HG03025 (cell line): Measurements from ENCODE around the gene FAXDC2.

Experiments
- ATAC-seq: cut with Tn5 transposase; IDR thresholded peaks from one replicate; pipeline ENCODE4 v1.9.1; 2021; ENCODE audit warnings: mild to moderate bottlenecking, moderate library complexity; ENCODE audit not compliant: unreplicated experiment, low FRiP score

The FAXDC2 gene, protein sequence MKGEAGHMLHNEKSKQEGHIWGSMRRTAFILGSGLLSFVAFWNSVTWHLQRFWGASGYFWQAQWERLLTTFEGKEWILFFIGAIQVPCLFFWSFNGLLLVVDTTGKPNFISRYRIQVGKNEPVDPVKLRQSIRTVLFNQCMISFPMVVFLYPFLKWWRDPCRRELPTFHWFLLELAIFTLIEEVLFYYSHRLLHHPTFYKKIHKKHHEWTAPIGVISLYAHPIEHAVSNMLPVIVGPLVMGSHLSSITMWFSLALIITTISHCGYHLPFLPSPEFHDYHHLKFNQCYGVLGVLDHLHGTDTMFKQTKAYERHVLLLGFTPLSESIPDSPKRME

DNA sequence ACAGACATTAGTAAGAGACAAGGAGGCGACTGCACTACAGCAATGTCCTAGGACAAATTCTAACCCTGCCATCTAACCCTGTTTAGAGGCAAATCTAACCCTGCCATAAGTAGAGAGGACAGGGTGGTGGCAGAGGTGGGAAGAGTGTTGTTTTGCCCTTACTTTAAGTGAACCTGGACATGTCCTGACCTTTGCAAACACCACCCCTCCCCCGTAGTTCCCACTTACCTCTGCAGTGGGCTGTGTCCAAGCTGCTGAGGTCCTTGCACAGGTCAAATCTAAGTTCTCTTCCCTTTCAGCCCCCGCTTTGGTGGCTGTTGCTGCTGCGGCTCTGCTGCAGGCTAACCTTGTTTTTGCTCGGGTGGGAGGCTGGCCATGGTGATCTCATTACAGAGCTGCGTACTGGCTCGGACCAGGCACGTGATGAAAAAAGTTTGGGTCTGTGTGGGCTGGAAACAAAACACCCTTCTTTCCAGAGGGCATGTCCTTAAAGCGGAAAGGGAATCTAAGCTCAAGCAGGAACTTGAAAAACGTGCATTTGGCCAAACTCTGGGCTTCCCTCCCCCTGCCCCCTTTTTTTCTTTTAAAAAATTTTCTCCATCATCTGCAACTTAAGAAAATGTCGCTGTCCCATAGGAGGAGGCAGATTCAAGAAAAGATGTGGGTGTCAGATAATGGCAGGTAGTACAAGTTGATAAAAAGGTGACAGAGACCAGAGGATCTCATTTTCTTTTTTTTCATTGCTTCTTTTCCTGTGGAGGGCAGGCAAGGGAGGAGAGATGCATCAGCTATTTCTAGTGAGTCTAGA is at the start of gene FAXDC2:
FAXDC2 (minus strand) TSS at position 349 of the 808 bp plus-strand sequence. CDS start 12,425 bp downstream, outside the sequence.
- ATAC-seq: no peak

- no peak for ATAC-seq
These were observed 49.7 kb upstream of the FAXDC2 start for GRCh38 chr5:154900066-154900465.

- ATAC-seq: no peak
These were observed 48.9 kb upstream of the FAXDC2 start for GRCh38 chr5:154899151-154899816.

DNA sequence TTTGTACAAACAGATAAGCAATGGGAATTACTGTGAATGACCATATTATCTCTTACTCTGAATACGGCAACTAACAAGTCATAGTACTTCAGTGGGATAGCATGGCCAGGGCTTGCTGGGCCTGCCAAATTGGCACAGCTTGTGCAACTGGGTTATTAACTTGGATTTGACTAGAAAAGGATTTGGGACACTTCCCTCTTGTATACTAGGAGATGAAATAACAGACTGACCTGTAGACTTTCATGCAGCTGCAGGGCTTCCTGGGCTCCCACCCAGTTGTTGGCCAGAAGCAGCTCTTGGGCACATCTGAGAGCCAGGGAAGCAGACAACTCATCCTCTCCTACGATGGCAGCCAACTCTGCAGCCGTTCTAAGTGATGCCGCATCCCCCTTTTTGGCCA is 47.8 kb upstream of the FAXDC2 start:
- ATAC-seq: no peak

- no peak for ATAC-seq
These were observed 46.3 kb upstream of the FAXDC2 start for GRCh38 chr5:154896562-154897165.

GRCh38 chr5:154895606-154896561 is 45.5 kb upstream of the FAXDC2 start:
- ATAC-seq: no peak

DNA sequence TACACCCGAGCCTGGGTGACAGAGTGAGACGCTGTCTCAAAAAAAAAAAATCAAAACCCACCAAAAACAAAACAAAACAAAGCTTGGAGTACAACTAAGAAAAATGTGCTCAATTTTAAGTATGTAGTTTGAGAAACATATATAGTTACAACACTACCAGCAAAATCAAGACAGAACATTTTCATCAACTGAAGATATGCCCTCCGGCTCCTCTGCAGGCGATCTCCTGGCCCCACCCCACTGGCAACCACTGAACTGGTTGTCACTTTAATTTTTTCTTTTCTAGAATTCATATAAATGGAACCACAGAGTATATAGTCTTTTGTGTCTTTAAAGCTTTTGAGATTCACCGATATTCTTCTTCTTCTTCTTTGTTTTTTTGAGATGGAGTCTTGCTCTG is 43.0 kb upstream of the FAXDC2 start:
- no peak for ATAC-seq

DNA sequence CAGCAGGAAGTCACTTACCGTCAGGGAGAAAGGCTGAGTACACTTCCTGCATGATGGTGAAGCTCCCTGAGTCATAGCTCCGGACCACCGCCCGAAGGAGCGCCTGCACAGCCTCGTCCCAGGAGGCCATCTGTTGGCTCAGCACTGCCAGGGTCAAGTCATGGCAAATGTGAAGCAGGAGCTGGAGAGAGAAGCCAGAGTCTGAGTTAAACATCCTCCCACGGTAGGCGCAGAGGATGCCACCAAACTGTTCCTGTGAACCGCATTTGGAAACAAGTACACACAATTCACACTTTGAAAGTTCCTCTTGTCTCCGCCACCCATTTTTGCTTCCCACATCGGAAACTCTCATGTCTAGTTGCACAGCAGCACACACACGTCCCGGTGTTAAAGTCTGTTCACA is 42.0 kb upstream of the FAXDC2 start:
- no peak for ATAC-seq

- ATAC-seq: no peak
These were observed 35.0 kb upstream of the FAXDC2 start for GRCh38 chr5:154885439-154885838.

- ATAC-seq: no peak
These were observed 34.0 kb upstream of the FAXDC2 start for GRCh38 chr5:154884424-154884823.

GRCh38 chr5:154881986-154882385 is 31.6 kb upstream of the FAXDC2 start:
- no peak for ATAC-seq

DNA sequence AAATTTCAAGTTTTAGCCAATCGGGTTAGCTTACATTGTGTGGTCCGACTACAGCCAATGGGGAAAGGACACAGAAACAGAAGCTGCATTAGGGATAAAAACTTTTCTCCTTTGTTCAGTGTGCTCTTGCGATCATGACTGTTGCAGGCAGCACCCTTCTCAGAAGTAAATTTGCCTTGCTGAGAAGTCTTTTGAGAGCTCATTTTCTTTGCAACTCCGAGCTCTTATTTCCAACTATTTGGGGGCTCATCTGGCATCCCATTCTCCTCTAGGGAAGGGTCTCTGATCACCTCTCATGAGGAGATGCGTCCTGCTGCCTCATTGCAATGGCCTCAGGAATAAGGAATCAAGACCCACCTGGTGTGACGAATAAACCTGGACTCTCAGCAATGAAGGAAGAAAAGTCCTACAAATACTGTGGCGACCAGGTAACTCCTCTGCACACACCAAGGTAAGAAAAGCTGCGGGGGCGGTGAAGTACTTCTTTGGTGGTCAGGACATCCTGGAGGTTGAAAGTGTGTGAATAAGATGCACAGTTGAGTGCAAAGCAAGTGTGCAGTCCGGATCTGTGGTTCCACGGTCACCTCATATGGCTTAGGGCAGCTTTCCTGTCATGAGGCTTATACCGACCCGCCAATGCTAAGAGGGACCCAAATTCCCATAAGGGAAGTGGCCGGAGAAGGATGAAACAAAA is 28.4 kb upstream of the FAXDC2 start:
- ATAC-seq: no peak

- no peak for ATAC-seq
These were observed 23.5 kb upstream of the FAXDC2 start for GRCh38 chr5:154873791-154874331.

DNA sequence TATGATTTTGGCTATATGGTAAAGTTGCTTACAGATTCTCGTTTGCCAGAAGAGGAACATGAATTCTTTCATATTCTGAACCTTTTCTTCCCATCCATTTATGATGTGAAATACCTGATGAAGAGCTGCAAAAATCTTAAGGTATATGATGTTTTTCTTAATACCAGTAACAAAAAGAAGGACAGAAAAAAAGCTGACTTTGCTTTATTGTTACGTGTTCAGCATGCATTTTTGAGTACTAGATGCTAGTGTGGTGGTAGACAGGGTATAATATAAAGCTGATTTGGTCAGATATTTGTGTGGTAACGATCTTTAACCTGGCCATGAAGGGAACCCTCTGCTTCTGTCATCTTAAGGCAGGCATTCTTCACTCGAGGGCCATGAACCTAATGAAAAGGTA is 21.3 kb upstream of the FAXDC2 start:
- no peak for ATAC-seq

DNA sequence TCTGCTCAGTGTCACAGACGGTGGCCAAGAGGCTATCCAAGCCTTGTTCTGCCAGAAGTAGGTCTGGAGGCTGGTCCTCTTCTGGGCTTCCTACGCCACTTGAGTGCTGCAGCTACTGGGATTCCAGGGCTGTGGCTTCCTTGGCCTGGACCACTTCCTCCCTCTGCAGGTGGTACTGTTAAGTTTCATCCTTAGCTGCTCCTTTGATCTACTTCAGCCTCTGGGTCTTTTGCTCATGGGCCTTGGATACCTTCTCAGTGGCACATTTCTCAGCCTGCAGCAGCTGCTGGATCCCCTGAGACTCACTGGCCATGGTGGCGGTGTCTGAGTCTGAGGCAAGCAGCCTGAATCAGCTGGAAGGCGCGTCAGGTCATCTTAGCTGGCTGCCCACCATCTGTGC is 18.3 kb upstream of the FAXDC2 start:
- no peak for ATAC-seq

DNA sequence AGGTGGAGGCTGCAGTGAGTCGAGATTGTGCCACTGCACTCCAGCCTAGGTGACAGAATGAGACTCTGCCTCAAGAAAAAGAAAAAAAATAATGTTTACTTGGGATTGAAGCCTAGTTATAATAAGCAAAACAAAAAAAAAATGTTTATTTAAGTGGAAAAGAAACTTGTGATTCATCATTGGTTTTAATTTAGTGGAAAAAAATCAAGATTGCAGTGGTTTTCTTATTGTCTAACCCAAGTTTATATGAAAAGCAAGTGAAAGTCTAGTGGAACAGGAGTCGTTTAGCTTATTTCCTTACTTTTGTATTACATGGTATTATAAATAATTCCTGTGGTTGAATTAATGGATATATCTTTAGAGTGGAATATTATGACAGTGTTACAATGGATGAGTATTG is 16.4 kb upstream of the FAXDC2 start:
- ATAC-seq: no peak

GRCh38 chr5:154865466-154866184 is 15.2 kb upstream of the FAXDC2 start:
- ATAC-seq: no peak
